ENCODE measurements around the gene ALG9. TPM values are rescaled to one million over a fixed set of nuclear protein-coding genes. Genes with fewer than 3 reads are reported as not detected.
"Not testable (repeated sequence)": the region's sequence is repeated elsewhere in the genome, so short reads cannot be mapped to it uniquely, and the experiment has no call there.

Gene ALG9
- total RNA-seq, 4 donors from 2014 or later: 18.4 to 24.1 (median 22.1) TPM

GRCh38 chr11:111772535-111772934 is 98.8 kb downstream of the ALG9 start:
- no peak for TF ChIP-seq EP300 (IDR thresholded peaks at IDR 0.05)
- TF ChIP-seq POLR2AphosphoS5 (IDR thresholded peaks at IDR 0.05): no peak
- TF ChIP-seq POLR2A (IDR thresholded peaks at IDR 0.05; ENCODE audit: low read depth): no peak
- no peak for TF ChIP-seq CTCF (IDR thresholded peaks at IDR 0.05)
- no peak for DNase-seq (ENCODE audit: extremely low spot score)
- intact Hi-C loops (cut with DNase I): no loop called here
- Histone ChIP-seq H3K4me3 (no peak overlapping the region), H3K27ac (replicated peaks in 1 of 4) (no peak overlapping the region), H3K4me1 (peaks cover 6 to 14% (median 11%) of the 10 kb centered on the region in 4 donors), H3K36me3 (no peaks in the 10 kb centered on the region), H3K27me3 (no peaks in the 10 kb centered on the region), H3K9me3 (no peaks in the 10 kb centered on the region)
- WGBS: 91% methylated on average over 2 of the region's 2 CpGs

GRCh38 chr11:111771205-111771604 is 100.2 kb downstream of the ALG9 start:
- H3K27ac ChIP-seq (replicated peaks in 1 of 4); H3K27me3 ChIP-seq; H3K9me3 ChIP-seq; H3K36me3 ChIP-seq; DNase-seq (ENCODE audit: extremely low spot score); intact Hi-C loops (cut with DNase I); H3K4me3 ChIP-seq: not testable (repeated sequence)
- WGBS: 91% methylated on average over 5 of the region's 5 CpGs
- peaks cover 6 to 17% (median 16%) of the 10 kb centered on the region in 4 donors for H3K4me1 ChIP-seq

GRCh38 chr11:111770581-111771134 is 100.7 kb downstream of the ALG9 start:
- Histone ChIP-seq H3K27me3 (no peaks in the 10 kb centered on the region), H3K4me1 (peaks cover 6 to 17% (median 16%) of the 10 kb centered on the region in 4 donors), H3K27ac (replicated peaks in 1 of 4) (no peak overlapping the region), H3K4me3 (no peak overlapping the region), H3K36me3 (no peaks in the 10 kb centered on the region), H3K9me3 (no peaks in the 10 kb centered on the region)
- DNase-seq (ENCODE audit: extremely low spot score): no peak
- WGBS: 77% methylated on average over 4 of the region's 4 CpGs
- TF ChIP-seq EP300 (IDR thresholded peaks at IDR 0.05): no peak
- intact Hi-C loops (cut with DNase I): no loop called here

GRCh38 chr11:111766834-111767142 is 104.6 kb downstream of the ALG9 start:
- peak overlapping the region; percentile 72 to 93 (median 80) for H3K4me3 ChIP-seq
- no peaks in the 10 kb centered on the region for H3K9me3 ChIP-seq
- H3K36me3 ChIP-seq: peaks cover 0 to 29% (median 19%) of the 10 kb centered on the region in 4 donors
- no peak for TF ChIP-seq EP300 (IDR thresholded peaks at IDR 0.05)
- no peaks in the 10 kb centered on the region for H3K27me3 ChIP-seq
- 5% methylated on average over 7 of the region's 7 CpGs for WGBS
- intact Hi-C loops (cut with DNase I): loop anchor here (2.0 kb wide), 1 partner anchor 164 kb away; the partner anchor contains the start of gene SIK2
- peaks cover 4 to 39% (median 37%) of the 10 kb centered on the region in 4 donors for H3K4me1 ChIP-seq
- no peak for DNase-seq (ENCODE audit: extremely low spot score)
- peak overlapping the region; percentile 90 to 93 (median 91) for H3K27ac ChIP-seq (replicated peaks in 1 of 4)

GRCh38 chr11:111765984-111766833 is 105.2 kb downstream of the ALG9 start, which contains the start of gene PPP2R1B:
Gene PPP2R1B, minus strand, starts transcription at chr11:111766389. Its CDS starts 28 bp downstream, at chr11:111766361.
- peak; percentile 98 for DNase-seq (ENCODE audit: extremely low spot score)
- Histone ChIP-seq H3K4me3 (peak within 1 kb of the TSS; percentile 72 to 93 (median 80)), H3K4me1 (peaks cover 4 to 39% (median 37%) of the 10 kb centered on the region in 4 donors), H3K9me3 (no peaks in the 10 kb centered on the region), H3K27ac (replicated peaks in 1 of 4) (peak within 1 kb of the TSS; percentile 90 to 93 (median 91)), H3K36me3 (peaks cover 5 to 35% (median 25%) of the 10 kb centered on the region in 4 donors), H3K27me3 (no peaks in the 10 kb centered on the region)
- intact Hi-C loops (cut with DNase I): loop anchor here (2.0 kb wide), 1 partner anchor 163 kb away; the partner anchor contains the start of gene SIK2
- TF ChIP-seq CTCF (IDR thresholded peaks at IDR 0.05): no peak
- TF ChIP-seq EP300 (IDR thresholded peaks at IDR 0.05): no peak
- TF ChIP-seq POLR2AphosphoS5 (IDR thresholded peaks at IDR 0.05): peak; percentile 42 to 71
- no peak for TF ChIP-seq POLR2A (IDR thresholded peaks at IDR 0.05; ENCODE audit: low read depth)
- under 1% methylated on average over 28 of the region's 61 CpGs for WGBS

GRCh38 chr11:111765320-111765983 is 105.9 kb downstream of the ALG9 start:
- no peak for TF ChIP-seq CTCF (IDR thresholded peaks at IDR 0.05)
- Histone ChIP-seq H3K27me3 (no peaks in the 10 kb centered on the region), H3K27ac (replicated peaks in 1 of 4) (peak overlapping the region; percentile 90 to 93 (median 91)), H3K4me3 (peak overlapping the region; percentile 72 to 93 (median 80)), H3K4me1 (peaks cover 4 to 39% (median 37%) of the 10 kb centered on the region in 4 donors), H3K9me3 (no peaks in the 10 kb centered on the region), H3K36me3 (peaks cover 13 to 43% (median 32%) of the 10 kb centered on the region in 4 donors)
- intact Hi-C loops (cut with DNase I): no loop called here
- DNase-seq (ENCODE audit: extremely low spot score): no peak
- whole genome bisulfite sequencing: 4% methylated on average over 13 of the region's 28 CpGs

Measured in esophagus muscularis mucosa (tissue), 4 donors.